Measurements from ENCODE around the gene TMEM190.

TMEM190 gene

GRCh38 chr19:55368106-55368505, 8.5 kb upstream of the TMEM190 start:
- no peak overlapping the region for H3K4me3 ChIP-seq (ENCODE audit: low read depth, low read length)
- in situ Hi-C loops (cut with HindIII; ENCODE audit: low sequenced_read_pairs), result no loop called here
- TF ChIP-seq CTCF (IDR thresholded peaks at IDR 0.05; ENCODE audit: low read depth, low read length), result no peak
- DNase-seq (ENCODE audit: low read depth, low spot score), result no peak

- in situ Hi-C loops (cut with HindIII; ENCODE audit: low sequenced_read_pairs), result no loop called here
- peak overlapping the region; percentile 64 for H3K4me3 ChIP-seq (ENCODE audit: low read depth, low read length)
- peak; percentile 52 for DNase-seq (ENCODE audit: low read depth, low spot score)
- no peak for TF ChIP-seq CTCF (IDR thresholded peaks at IDR 0.05; ENCODE audit: low read depth, low read length)
These were observed 7.7 kb upstream of the TMEM190 start for GRCh38 chr19:55368701-55369563.

GRCh38 chr19:55369653-55370304, 6.8 kb upstream of the TMEM190 start:
- TF ChIP-seq CTCF (IDR thresholded peaks at IDR 0.05; ENCODE audit: low read depth, low read length), result no peak
- in situ Hi-C loops (cut with HindIII; ENCODE audit: low sequenced_read_pairs), result no loop called here
- peak overlapping the region; percentile 64 for H3K4me3 ChIP-seq (ENCODE audit: low read depth, low read length)
- peak; percentile 66 for DNase-seq (ENCODE audit: low read depth, low spot score)

- in situ Hi-C loops (cut with HindIII; ENCODE audit: low sequenced_read_pairs), result no loop called here
- H3K4me3 ChIP-seq (ENCODE audit: low read depth, low read length), result peak within 1 kb of the TSS; percentile 64
- DNase-seq (ENCODE audit: low read depth, low spot score), result peak; percentile 57
- TF ChIP-seq CTCF (IDR thresholded peaks at IDR 0.05; ENCODE audit: low read depth, low read length), result no peak
These were observed 6.2 kb upstream of the TMEM190 start, which contains the start of gene IL11 for GRCh38 chr19:55370305-55370988. Gene IL11 (minus strand): TSS chr19:55370463. CDS start chr19:55370310, 153 bp downstream.

- TF ChIP-seq CTCF (IDR thresholded peaks at IDR 0.05; ENCODE audit: low read depth, low read length), result no peak
- H3K4me3 ChIP-seq (ENCODE audit: low read depth, low read length), result no peak overlapping the region
- in situ Hi-C loops (cut with HindIII; ENCODE audit: low sequenced_read_pairs), result no loop called here
- peak; percentile 70 for DNase-seq (ENCODE audit: low read depth, low spot score)
These were observed 4.1 kb upstream of the TMEM190 start for GRCh38 chr19:55372316-55373081.

Data from astrocyte of the spinal cord (primary cell).